Measurements from ENCODE around the gene SLC25A19.

SLC25A19 gene

DNA sequence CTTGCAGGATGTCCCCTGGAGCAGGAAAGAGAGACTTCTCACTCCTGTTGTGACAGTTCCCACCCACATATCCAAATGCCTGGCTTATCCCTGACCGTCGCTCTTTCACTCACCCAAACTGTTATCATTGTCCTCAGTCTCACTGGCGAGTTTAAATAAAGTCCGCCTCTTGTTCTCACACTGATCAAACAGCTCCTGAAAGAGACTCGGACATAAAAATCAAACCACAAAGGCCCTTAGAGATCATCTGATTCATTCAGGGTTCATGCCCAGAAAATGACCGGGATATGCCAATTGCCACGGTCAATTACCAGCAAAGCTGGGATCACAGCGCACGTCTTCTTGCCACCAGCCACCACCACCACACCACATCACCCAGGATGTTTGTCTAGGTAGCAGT lies 47.7 kb downstream of the SLC25A19 start:
- no peak for DNase-seq (ENCODE audit: low read depth in 2 of 2)

DNA sequence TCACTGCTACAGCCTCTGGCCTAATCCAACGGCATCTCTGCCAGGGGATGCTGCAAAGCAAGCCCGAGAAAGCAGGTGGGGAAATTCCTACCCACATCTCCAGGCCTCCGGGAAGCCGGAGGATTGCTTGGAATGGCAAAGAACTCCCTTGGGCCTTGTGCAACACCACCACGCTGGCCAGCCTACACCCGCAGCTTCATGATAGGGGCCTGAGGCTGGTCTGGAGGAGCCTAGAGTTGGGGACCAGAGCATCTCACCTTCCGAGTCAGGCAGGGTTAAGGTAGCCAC lies 48.1 kb downstream of the SLC25A19 start:
- no peak for DNase-seq (ENCODE audit: low read depth in 2 of 2)

DNA sequence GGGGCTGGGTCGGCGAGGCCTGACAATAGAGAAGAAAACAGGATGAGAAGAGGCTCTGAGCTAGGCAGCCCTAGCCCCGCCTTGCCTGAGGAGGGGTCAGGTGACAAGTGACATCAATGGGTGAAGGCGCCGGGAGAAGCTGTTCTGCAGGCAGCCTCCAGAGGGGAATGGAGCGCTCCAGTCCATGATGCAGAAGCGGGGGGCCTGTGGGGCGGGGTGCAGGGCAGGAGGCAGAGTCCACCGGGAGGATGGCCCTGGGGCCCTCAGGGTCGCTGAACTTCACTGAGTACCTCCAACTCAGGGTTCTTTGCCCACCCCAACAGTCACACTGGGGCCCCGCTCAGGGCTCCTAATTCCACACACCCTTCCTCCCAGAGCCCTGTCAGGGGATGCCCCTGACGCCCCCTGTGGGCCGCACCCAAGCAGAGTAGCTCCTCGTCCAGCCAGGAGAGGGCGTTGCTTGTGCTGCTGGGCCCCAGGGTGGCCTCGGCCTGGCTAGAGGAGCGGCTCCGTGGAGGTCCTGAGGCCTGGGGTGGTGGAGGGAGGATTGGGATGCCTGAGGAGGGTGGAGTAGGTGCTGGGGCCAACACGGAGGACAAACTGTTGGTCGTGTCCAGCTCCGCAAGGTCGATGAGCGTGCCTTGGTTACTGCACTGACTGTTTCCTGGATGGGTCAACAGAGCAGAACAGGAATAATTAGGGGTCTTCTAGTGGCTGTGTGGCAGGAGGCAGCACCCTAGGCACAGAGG lies 48.7 kb downstream of the SLC25A19 start:
- no peak for DNase-seq (ENCODE audit: low read depth in 2 of 2)

DNA sequence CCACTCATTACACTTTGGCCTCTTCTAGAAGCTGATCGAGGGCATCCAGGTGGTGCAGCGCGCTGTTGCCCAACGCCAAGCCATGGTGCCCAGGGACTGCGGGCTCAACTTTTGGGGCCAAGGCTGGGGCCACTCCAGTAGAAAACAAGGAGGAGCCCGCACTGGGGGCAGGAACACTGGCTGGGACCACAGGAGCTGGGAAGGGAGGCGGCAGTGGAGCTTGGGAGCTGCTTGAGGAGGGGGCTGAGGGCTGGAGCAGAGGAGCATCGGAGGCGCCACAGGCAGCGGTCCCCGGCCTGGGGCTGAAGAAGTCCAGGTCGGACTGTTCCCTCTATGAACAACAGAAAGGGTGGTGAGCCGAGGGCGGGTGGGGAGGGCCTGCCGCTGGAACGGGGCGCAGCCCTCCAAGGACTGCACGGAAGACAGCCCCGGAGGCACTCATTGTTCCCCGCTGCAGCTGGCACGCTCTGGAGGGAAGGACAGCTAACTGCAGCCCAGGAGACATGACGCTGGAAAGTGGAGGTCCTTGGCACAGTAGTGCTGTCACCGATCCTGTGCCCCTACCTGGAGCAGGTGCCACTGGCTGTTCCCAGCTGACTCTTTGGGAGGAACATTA lies 49.3 kb downstream of the SLC25A19 start:
- no peak for DNase-seq (ENCODE audit: low read depth in 2 of 2)

DNA sequence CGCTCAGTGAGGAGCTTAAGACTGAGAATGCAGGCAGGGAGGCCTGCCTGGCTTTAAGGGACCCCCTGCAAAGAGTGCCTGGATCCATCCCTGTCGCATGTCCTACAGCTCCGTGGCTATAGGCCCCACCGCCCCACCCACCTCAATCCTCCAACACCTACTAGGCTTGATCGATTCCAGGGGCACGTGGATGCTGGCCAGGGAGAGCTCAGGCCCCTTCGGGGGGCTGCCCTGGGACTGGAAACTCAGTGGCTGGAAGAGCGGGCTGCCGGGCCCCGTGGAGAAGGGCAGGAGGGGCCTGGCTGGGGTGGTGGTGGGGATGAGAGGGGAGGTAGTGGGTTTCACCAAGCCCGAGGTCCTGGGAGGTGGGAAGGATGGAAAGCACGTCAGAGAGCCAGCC lies 50.0 kb downstream of the SLC25A19 start:
- DNase-seq (ENCODE audit: low read depth in 2 of 2), result no peak

DNA sequence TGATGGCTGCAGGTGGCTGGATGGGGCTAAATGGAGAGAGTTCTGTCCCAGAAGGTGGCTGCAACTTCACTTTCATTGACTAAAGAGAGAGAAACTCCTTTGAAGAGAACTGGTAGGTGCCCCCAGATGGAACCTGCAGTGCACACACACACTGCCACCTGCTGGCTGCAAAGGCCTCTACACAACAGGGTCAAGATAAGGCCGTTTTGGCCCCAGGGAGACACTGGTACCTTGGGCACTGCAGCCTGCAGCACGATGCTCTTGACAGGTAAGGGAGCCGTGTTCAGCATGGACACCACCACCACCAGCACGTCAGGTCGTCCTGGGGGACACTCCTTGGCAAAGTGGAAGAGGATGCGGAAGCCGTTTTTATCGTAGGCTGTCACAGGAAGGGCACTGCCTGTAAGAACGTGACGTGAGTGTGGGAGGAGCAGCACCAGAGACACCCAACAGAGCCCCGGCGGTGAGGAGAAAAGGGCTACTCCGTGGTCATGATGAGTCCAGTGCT lies 50.5 kb downstream of the SLC25A19 start:
- DNase-seq (ENCODE audit: low read depth in 2 of 2), result peak; percentile 40 to 51

DNA sequence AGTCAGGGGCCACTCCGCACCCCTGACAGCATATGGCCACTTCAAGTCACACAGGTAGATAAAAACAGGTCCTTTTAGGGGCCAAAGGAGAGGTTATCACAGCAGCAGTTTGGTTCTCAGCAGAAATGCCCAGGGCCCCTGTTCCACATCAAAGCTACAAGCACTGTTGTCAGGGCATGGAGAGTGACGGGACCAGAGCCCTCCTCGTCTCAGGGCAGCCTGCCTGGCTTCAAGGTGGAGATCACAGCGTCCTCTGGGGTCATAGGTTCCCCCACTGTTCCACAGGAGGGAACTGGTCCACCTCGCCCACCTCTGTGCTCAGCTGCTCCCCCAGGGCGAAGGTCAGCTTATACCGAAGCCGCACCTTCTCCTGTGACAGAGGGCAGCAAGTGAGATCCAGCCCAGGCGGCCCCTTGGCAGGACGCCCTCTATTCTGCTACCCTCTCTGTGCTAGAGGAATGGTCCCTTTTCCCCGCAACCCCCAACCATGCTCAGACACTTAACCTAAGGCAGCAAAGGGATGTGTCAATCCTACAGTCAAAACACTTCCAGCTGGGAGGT lies 51.1 kb downstream of the SLC25A19 start:
- no peak for DNase-seq (ENCODE audit: low read depth in 2 of 2)

DNA sequence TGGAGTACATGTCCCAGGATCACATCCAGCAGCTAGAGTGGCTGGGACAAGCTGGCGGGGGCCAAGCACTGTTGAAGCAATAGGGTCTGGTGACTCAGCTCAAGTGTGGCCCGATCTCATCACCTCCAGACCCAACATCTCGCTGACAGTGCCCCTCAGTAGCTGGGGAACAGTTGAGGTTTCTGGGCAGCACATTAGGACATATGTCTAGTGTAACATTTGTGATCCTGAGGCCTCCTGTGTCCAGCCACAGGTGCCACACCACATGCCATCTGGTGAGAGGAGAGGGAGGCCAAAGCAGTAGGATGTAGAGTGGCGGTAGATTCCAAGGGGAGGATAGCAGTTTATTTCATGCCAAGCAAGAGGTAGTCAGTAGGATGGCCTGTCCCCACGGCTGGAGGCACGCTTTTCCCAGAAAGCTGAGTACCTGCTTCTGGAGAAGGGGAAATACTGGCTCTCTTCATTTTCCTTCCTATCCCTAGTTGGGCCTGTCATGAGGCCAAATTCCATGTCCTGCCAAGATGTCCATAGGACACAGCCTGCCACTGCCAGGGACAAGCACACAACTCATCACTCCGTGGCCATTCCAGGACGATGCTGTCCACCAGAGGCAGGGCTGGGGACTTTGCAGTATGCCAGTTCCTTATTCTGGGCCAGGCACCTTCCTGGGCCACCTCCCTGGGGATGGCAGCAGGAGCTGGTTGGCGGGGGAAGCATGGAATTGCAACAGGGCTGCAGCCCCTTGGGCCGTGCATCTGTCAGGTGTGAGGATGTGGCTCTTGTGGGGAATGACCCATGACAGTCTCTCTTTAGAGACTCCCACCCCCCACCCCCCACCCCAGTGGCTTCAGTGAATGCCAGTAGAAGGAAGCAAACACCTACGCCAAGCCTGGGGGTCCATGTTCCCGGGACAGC lies 51.9 kb downstream of the SLC25A19 start:
- DNase-seq (ENCODE audit: low read depth in 2 of 2), result no peak

DNA sequence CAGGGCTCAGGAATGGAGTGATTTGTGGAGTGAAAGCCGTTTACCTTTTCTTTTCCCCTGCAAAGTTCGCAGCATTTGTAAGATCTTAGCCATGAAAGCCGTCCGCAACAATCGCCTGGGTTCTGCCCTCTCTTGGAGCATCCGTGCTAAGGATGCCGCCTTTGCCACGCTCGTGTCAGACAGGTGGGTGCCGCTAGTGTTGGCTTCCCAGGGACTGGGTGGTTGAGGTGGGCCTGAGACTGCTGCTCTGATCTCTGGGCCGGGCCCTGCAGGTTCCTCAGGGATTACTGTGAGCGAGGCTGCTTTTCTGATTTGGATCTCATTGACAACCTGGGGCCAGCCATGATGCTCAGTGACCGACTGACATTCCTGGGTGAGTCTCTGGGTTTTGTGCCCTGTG lies 56.4 kb downstream of the SLC25A19 start:
- DNase-seq (ENCODE audit: low read depth in 2 of 2), result no peak

DNA sequence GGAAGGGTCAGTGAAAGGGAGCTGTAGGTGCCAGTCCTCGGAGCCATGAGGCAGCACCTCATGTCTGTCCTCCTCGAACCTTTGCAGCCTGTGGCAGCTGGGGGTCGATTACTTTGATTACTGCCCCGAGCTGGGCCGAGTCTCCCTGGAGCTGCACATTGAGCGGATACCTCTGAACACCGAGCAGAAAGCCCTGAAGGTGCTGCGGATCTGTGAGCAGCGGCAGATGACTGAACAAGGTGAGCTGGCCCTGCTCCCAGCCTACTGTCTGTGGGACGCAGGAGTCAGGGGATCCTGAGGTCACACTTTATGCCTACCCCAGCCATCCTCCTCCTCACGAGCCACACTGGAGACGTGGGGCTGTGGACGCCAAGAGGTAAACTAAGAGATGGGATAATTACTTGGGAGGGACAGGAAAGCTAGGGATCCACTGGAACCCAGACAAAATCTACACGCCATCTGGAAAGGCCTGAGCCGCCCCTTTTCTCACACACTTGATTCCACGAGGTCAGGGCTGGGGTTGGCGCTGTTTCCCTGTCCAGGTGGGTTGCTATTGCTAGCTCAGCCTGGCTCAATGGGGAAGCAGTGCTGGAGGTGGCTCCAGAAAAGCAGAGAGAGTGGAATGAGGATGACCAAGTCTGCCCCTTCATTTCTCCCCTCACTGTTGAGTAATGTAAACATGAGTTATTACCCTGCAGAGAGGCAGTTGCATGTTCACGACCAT lies 57.3 kb downstream of the SLC25A19 start:
- no peak for DNase-seq (ENCODE audit: low read depth in 2 of 2)

DNA sequence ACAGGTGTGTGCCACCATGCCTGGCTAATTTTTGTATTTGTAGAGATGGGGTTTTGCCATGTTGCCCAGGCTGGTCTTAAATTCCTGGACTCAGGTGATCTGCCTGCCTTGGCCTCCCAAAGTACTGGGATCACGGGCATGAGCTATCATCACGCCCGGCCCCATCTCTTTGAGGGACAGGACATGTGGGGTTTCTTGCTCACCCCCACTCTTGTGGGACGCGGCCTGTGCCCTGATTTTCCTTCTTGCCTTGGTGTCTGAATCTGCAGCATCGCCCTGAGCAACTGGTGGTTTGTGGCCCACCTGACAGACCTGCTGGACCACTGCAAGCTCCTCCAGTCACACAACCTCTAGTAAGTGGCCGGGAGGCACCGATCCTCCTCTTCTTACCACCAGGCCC lies 58.2 kb downstream of the SLC25A19 start:
- DNase-seq (ENCODE audit: low read depth in 2 of 2), result no peak

DNA sequence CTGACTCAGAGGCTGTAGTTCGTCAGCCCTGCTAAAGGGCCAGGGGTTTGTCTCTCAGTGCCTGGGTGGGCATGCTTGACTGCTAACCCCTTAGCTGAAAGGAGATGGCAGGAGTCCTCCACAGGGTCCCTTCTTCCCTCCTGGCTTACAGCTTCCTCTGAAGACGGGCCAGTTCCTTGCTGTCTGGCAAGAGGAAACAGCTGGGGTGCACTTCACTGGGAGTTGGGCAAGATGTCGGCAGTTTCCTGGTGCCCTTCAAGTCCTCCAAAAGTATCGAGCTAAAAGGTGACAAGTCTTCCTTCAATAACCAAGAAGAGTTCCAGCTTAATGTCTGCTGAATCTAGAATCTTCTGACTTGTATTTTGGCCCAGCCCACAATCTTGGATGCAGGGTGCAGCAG lies 60.4 kb downstream of the SLC25A19 start:
- no peak for DNase-seq (ENCODE audit: low read depth in 2 of 2)

DNA sequence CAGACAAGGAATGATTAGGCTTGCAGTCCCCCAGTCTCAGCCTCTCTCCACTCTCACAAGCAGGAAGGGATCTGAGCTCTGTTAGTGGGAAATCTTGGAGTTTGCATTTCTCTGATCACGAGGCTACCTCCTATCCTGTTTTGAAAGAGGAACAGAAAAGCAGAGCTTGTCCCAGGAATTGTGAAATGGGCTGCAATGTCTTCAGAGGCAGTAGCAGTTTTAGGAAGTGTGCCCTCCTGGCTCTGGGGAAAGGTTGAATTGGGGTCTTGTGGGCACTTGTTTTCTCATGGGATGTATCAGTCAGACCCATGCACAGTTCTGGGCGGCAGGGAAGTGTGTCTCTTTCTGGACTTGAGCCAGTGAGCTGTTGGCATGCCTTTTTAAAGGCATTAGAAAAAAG lies 60.9 kb downstream of the SLC25A19 start:
- no peak for DNase-seq (ENCODE audit: low read depth in 2 of 2)

DNA sequence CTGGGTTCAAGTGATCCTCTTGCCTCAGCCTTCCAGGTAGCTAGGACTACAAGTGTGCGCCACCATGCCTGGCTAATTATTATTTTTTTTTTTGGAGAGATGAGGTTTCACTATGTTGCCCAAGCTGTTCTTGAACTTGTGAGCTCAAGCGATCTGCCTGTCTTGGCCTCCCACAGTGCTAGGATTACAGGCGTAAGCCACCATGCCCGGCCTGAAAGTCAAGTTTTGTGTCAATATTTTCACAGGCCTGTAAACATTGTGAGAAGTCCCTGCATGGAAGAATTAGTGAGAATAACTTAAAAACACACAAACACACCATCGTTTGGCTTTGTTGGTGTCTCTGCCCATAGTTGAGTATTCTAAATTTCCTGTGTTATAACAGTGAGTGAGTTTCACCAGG lies 61.5 kb downstream of the SLC25A19 start:
- DNase-seq (ENCODE audit: low read depth in 2 of 2), result no peak

DNA sequence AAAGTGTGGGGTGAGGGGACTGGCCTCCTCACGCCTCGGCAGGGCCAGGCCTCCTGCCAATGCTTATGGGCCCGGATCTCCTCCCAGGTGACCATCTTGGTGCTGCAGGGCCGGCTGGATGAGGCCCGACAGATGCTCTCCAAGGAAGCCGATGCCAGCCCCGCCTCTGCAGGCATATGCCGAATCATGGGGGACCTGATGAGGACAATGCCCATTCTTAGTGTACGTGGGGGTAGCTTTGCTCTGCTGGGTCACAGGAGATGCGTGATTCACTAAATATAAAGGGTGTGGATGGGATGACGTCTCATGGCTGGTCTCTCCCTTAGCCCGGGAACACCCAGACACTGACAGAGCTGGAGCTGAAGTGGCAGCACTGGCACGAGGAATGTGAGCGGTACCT lies 64.2 kb downstream of the SLC25A19 start:
- DNase-seq (ENCODE audit: low read depth in 2 of 2), result no peak

Data from stimulated activated CD4-positive, alpha-beta T cell treated with anti-CD3 and anti-CD28 coated beads, Interleukin-15, amount 100 ng/mL, for 48 hours (primary cell).